Measurements from ENCODE around the gene SCD. TPM values are rescaled to one million over a fixed set of nuclear protein-coding genes. Genes with fewer than 3 reads are reported as not detected.

SCD gene
- total RNA-seq, 6 donors from 2014 or later = 108 to 464 (median 251) TPM

DNA sequence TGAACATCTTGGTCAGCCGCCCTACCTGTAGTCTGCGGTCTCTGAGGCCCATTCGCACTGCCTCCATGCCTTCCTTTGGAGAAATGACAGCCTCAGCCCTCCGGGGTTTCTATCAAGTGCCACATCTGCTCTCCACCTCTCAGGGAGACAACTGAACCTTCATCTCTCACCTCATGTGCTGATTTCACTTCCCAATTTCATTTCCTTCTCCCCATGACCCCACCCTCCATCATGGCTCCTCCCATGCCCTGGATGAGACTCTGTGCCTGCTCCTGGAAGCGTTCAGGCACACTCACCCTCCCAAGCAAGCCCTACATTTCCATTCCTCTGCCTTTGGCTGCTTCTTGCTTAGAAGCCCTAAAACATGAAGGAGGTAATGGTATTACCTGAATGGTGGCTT lies 7.8 kb upstream of the SCD start:
- no peak for DNase-seq
- Histone ChIP-seq H3K4me3 (no peak overlapping the region), H3K9me3 (no peaks in the 10 kb centered on the region), H3K36me3 (no peaks in the 10 kb centered on the region), H3K27me3 (no peaks in the 10 kb centered on the region), H3K4me1 (peaks cover 0 to 10% (median 9%) of the 10 kb centered on the region in 4 donors), H3K27ac (peak overlapping the region in 2 of 4 donors; percentile 3 to 18)
- ATAC-seq (ENCODE audit: low FRiP score in 2 of 2) = peak in 1 of 2 donors; percentile 31
- TF ChIP-seq POLR2A (IDR thresholded peaks at IDR 0.05) = no peak
- TF ChIP-seq, protein P1, sequence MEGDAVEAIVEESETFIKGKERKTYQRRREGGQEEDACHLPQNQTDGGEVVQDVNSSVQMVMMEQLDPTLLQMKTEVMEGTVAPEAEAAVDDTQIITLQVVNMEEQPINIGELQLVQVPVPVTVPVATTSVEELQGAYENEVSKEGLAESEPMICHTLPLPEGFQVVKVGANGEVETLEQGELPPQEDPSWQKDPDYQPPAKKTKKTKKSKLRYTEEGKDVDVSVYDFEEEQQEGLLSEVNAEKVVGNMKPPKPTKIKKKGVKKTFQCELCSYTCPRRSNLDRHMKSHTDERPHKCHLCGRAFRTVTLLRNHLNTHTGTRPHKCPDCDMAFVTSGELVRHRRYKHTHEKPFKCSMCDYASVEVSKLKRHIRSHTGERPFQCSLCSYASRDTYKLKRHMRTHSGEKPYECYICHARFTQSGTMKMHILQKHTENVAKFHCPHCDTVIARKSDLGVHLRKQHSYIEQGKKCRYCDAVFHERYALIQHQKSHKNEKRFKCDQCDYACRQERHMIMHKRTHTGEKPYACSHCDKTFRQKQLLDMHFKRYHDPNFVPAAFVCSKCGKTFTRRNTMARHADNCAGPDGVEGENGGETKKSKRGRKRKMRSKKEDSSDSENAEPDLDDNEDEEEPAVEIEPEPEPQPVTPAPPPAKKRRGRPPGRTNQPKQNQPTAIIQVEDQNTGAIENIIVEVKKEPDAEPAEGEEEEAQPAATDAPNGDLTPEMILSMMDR (IDR thresholded peaks at IDR 0.05) = no peak
- no peak for TF ChIP-seq EP300 (IDR thresholded peaks at IDR 0.05)
- no peak for TF ChIP-seq POLR2AphosphoS5 (IDR thresholded peaks at IDR 0.05)
- 65 to 69% methylated on average over 5 of the region's 5 CpGs for WGBS, 2 donors

DNA sequence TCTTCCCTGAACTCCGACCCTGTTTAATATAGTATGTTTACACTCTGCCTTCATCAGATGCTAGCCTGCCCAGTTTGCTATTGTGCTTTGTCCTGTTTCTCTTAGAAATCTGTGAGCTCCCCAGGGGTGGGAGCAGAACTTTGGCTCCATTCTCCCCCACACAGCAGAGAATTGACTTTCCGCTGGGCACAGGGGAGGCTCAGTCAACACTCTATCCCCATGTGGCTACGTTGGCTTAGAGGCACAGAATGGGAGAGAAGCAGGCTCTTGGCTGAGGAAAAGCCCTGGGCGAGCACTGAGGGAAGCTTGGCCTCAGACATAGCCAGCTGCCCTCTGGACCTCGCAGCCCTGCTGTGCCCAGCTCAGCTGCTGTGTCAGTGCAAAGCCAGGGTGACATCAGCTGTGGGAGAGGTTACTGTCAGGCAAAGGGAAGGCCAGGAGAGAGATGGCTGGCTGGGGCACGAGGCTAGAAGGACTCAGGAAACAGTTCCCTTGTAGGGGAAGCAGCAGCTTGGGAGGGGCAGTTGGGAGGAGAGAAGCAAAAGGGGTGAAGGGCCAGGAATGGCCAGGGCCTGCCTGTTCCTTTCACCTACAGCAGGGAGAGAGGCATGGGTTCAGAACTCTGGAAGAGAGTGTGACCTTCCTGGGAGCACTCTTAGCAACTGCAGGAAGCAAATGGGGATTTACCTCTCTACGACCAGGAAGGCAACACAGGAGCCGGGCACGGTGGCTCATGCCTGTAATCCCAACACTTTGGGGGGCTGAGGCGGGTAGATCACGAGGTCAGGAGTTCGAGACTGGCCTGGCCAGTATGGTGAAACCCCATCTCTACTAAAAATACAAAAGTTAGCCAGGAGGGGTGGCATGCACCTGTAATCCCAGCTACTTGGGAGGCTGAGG lies 5.8 kb upstream of the SCD start:
- peak in 1 of 2 donors; percentile 57 for DNase-seq
- 73 to 79% methylated on average over 12 of the region's 12 CpGs for WGBS, 2 donors

DNA sequence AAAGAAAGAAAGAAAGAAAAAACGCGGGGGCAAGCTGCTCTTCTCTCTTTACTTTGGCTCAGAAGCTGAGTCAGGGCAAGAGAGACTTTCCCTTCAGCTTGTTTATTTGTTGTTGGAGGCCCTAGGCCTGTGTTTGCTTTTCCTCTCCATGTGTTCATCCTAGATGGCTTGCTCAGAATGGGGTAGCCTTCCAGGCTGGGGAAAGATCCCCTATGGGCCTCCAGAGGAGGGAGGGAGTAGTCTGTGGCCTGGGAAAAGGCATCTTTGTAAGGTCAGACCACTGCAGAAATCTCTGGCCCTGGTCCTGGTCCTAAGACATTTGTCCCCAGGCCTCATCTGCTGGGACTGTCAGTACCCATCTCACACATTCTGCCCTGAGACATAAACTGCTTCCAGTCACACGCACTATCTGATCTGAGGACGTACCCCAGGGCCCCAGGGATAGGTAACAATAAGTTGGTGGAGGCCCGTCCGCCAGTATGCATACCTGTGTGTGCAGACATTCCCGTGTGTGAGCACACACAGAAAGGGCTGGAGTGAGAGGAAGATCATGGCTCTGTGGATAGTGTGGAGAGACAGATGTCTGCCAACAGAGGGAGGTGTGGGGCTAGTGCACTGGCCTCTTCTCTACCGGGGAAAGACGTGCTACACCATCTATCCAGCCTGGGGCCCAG lies 4.9 kb upstream of the SCD start:
- Histone ChIP-seq H3K9me3 (no peaks in the 10 kb centered on the region), H3K27me3 (no peaks in the 10 kb centered on the region), H3K4me1 (peaks cover 4 to 26% (median 9%) of the 10 kb centered on the region in 4 donors), H3K4me3 (no peak overlapping the region), H3K27ac (no peak overlapping the region), H3K36me3 (no peaks in the 10 kb centered on the region)
- DNase-seq = peak in 1 of 2 donors; percentile 74
- ATAC-seq (ENCODE audit: low FRiP score in 2 of 2) = peak; percentile 54 to 71
- WGBS, 2 donors = 49 to 52% methylated on average over 9 of the region's 9 CpGs
- TF ChIP-seq, protein P1 (IDR thresholded peaks at IDR 0.05) = peak; percentile 40 to 76 (median 64)
- TF ChIP-seq POLR2A (IDR thresholded peaks at IDR 0.05) = no peak

More for the DNA sequence above, 5.8 kb upstream of the SCD start:
- TF ChIP-seq POLR2A (IDR thresholded peaks at IDR 0.05) (peak in 1 of 4 donors; percentile 67), EP300 (IDR thresholded peaks at IDR 0.05) (no peak), POLR2AphosphoS5 (IDR thresholded peaks at IDR 0.05) (peak in 1 of 2 donors; percentile 14)
- TF ChIP-seq, protein P1 (IDR thresholded peaks at IDR 0.05) = peak in 1 of 6 experiments; percentile 3
- Histone ChIP-seq H3K27ac (peak overlapping the region in 2 of 4 donors; percentile 35 to 62), H3K27me3 (no peaks in the 10 kb centered on the region), H3K4me3 (no peak overlapping the region), H3K9me3 (no peaks in the 10 kb centered on the region), H3K36me3 (no peaks in the 10 kb centered on the region), H3K4me1 (peaks cover 0 to 18% (median 8%) of the 10 kb centered on the region in 4 donors)
- ATAC-seq (ENCODE audit: low FRiP score in 2 of 2) = peak in 1 of 2 donors; percentile 59

DNA sequence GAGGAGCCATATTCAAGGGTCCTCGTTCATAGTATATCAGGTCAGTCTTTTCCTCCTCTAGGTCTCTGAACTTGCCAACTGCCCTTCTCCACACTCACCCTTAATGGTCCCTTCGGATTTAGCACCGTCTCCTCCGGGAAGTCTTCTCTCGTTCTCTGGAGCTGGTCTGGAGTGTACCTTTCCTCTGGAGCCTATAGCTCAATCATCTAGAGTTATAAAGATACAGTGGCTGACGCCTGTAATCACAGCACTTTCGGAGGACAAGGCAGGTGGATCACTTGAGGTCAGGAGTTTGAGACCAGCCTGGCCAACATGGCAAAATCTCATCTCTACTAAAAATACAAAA lies 4.4 kb upstream of the SCD start:
- Histone ChIP-seq H3K36me3 (no peaks in the 10 kb centered on the region), H3K9me3 (no peaks in the 10 kb centered on the region), H3K4me1 (peaks cover 8 to 31% (median 10%) of the 10 kb centered on the region in 4 donors), H3K27ac (no peak overlapping the region), H3K4me3 (no peak overlapping the region), H3K27me3 (no peaks in the 10 kb centered on the region)
- 79 to 83% methylated on average over 7 of the region's 7 CpGs for WGBS, 2 donors
- DNase-seq (no peak), ATAC-seq (ENCODE audit: low FRiP score in 2 of 2) (no peak)
- TF ChIP-seq EP300 (IDR thresholded peaks at IDR 0.05) = no peak
- TF ChIP-seq POLR2A (IDR thresholded peaks at IDR 0.05) = no peak
- TF ChIP-seq, protein P1 (IDR thresholded peaks at IDR 0.05) = no peak

All from upper lobe of left lung (tissue), 6 donors.